Liver (tissue), 3 donors: ENCODE measurements around the gene SLC10A4.

Experiments used
- CTCF ChIP-seq: fragments of 150-350 bp; IDR thresholded peaks from 2 replicates; pipeline ENCODE4 v1.5.1; 2017; ENCODE audit warnings: improper control_type of control experiment, low read depth, low read length; ENCODE audit not compliant: missing input control
- EGR1 ChIP-seq, 2 donors: IDR thresholded peaks; 2 replicates each; pipeline ENCODE4 v1.6.1; 2016 to 2018; ENCODE audit warnings: antibody characterized with exemption in 2 of 2, low read depth in 2 of 2
- FOXA1 ChIP-seq: IDR thresholded peaks from 2 replicates; pipeline ENCODE4 v1.6.1; 2016; ENCODE audit warnings: antibody characterized with exemption
- GABPA ChIP-seq, 2 donors: IDR thresholded peaks in 1 of 2; conservative IDR thresholded peaks in 1 of 2; 2 replicates each; pipeline ENCODE4 v1.6.1; 2016; ENCODE audit warnings: antibody characterized with exemption in 2 of 2, mild to moderate bottlenecking in 1 of 2, moderate library complexity in 1 of 2
- HNF4A ChIP-seq, 2 donors: conservative IDR thresholded peaks; 2 replicates each; pipeline ENCODE4 v1.6.1; 2016; ENCODE audit warnings: antibody characterized with exemption in 2 of 2, mild to moderate bottlenecking in 2 of 2
- MAX ChIP-seq: IDR thresholded peaks from 2 replicates; pipeline ENCODE4 v1.6.1; 2016; ENCODE audit warnings: antibody characterized with exemption
- SP1 ChIP-seq: IDR thresholded peaks from 2 replicates; pipeline ENCODE4 v1.6.1; 2018; ENCODE audit warnings: antibody characterized with exemption, mild to moderate bottlenecking
- TF ChIP-seq, protein P1 (sequence below): IDR thresholded peaks from 2 replicates; pipeline ENCODE4 v1.6.1; 2016; ENCODE audit warnings: antibody characterized with exemption
- donor health status: healthy.
- donor health status: healthy.

- TF ChIP-seq CTCF, result no peak
- no peak for TF ChIP-seq FOXA1
- TF ChIP-seq EGR1 (IDR thresholded peaks at IDR 0.05; ENCODE audit: low read depth in 2 of 2), result no peak
- TF ChIP-seq, protein P1, sequence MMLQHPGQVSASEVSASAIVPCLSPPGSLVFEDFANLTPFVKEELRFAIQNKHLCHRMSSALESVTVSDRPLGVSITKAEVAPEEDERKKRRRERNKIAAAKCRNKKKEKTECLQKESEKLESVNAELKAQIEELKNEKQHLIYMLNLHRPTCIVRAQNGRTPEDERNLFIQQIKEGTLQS, result no peak
- TF ChIP-seq SP1, result no peak
- TF ChIP-seq GABPA (IDR thresholded peaks at IDR 0.05 in 1 of 2, conservative IDR thresholded peaks at IDR 0.05 in 1 of 2), result no peak
- no peak for TF ChIP-seq MAX
- no peak for TF ChIP-seq HNF4A (conservative IDR thresholded peaks at IDR 0.05)
Observed at GRCh38 chr4:48498895-48499294, 15.8 kb downstream of the SLC10A4 start.
